ENCODE measurements around the gene VCAN.
A peak's percentile ranks its signal among the peaks of the same experiment; 100 is the strongest.

The VCAN gene

DNA sequence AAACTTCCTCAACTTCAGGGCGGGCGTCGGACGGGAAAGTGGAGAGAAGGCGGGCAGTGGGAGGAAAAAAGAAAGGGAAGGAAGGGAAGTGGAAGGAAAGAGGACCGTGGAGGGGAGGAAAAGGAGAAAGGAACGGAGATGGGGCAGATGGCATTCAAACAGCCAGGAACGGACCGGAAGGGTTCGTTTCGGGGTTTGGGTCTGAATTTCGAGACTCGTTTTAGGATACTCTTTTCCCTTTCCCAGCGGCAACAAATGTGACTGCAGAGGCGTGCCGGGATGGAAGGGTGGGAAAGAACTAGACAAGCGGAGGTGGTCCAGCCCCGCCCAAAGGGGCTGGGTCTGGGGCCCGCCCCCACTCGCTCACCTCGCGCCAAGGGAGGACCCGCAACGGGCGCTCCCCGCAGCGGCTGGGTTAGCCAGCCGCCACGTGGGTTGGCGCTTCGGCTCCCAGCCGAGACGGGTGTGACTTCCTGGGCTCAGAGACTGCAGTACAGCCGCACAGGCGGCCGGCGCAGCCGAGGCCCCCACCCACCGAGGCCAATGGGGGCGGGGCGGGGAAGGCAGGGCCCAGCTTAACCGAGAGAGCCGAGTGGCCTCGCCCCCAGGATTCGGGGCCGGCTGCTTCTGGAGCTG lies 2.7 kb downstream of the VCAN start (continued):
- TF ChIP-seq ZNF335 (tag by site-specific recombination; conservative IDR thresholded peaks at IDR 0.05) = peak; percentile 91
- TF ChIP-seq KLF16 (tag by site-specific recombination; IDR thresholded peaks at IDR 0.05) = peak; percentile 91
- TF ChIP-seq BCL11B (tag by site-specific recombination; IDR thresholded peaks at IDR 0.05; ENCODE audit: low read depth) = no peak
- peak; percentile 95 for TF ChIP-seq ZNF600 (tag by site-specific recombination; IDR thresholded peaks at IDR 0.05)
- TF ChIP-seq, protein P1, sequence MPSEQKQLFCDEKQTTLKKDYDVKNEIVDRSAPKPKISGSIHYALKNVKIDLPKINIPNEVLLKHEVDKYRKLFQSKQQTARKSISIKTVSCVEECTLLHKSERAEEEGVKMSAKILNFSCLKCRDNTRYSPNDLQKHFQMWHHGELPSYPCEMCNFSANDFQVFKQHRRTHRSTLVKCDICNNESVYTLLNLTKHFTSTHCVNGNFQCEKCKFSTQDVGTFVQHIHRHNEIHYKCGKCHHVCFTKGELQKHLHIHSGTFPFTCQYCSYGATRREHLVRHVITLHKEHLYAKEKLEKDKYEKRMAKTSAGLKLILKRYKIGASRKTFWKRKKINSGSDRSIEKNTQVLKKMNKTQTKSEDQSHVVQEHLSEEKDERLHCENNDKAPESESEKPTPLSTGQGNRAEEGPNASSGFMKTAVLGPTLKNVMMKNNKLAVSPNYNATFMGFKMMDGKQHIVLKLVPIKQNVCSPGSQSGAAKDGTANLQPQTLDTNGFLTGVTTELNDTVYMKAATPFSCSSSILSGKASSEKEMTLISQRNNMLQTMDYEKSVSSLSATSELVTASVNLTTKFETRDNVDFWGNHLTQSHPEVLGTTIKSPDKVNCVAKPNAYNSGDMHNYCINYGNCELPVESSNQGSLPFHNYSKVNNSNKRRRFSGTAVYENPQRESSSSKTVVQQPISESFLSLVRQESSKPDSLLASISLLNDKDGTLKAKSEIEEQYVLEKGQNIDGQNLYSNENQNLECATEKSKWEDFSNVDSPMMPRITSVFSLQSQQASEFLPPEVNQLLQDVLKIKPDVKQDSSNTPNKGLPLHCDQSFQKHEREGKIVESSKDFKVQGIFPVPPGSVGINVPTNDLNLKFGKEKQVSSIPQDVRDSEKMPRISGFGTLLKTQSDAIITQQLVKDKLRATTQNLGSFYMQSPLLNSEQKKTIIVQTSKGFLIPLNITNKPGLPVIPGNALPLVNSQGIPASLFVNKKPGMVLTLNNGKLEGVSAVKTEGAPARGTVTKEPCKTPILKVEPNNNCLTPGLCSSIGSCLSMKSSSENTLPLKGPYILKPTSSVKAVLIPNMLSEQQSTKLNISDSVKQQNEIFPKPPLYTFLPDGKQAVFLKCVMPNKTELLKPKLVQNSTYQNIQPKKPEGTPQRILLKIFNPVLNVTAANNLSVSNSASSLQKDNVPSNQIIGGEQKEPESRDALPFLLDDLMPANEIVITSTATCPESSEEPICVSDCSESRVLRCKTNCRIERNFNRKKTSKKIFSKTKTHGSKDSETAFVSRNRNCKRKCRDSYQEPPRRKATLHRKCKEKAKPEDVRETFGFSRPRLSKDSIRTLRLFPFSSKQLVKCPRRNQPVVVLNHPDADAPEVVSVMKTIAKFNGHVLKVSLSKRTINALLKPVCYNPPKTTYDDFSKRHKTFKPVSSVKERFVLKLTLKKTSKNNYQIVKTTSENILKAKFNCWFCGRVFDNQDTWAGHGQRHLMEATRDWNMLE (tag by site-specific recombination; conservative IDR thresholded peaks at IDR 0.05; ENCODE audit: low read depth) = 0 out of 2 replicates have a peak, but pooled peaks have one; percentile 16
- TF ChIP-seq KLF1 (tag by site-specific recombination; IDR thresholded peaks at IDR 0.05) = peak; percentile 90
- TF ChIP-seq ZNF324 (tag by site-specific recombination; IDR thresholded peaks at IDR 0.05) = no peak; the same call in 1 of the 2 replicates
- no peak for TF ChIP-seq ZNF529 (tag by site-specific recombination; IDR thresholded peaks at IDR 0.05; ENCODE audit: insufficient replicate concordance)
- TF ChIP-seq, protein P2, sequence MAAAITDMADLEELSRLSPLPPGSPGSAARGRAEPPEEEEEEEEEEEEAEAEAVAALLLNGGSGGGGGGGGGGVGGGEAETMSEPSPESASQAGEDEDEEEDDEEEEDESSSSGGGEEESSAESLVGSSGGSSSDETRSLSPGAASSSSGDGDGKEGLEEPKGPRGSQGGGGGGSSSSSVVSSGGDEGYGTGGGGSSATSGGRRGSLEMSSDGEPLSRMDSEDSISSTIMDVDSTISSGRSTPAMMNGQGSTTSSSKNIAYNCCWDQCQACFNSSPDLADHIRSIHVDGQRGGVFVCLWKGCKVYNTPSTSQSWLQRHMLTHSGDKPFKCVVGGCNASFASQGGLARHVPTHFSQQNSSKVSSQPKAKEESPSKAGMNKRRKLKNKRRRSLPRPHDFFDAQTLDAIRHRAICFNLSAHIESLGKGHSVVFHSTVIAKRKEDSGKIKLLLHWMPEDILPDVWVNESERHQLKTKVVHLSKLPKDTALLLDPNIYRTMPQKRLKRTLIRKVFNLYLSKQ (tag by site-specific recombination; IDR thresholded peaks at IDR 0.05; ENCODE audit: borderline replicate concordance) = no peak
- TF ChIP-seq YY1 (tag by site-specific recombination; IDR thresholded peaks at IDR 0.05) = no peak
- TF ChIP-seq ZNF777 (tag by site-specific recombination; IDR thresholded peaks at IDR 0.05; ENCODE audit: borderline replicate concordance) = peak; percentile 69
- TF ChIP-seq, protein P3, sequence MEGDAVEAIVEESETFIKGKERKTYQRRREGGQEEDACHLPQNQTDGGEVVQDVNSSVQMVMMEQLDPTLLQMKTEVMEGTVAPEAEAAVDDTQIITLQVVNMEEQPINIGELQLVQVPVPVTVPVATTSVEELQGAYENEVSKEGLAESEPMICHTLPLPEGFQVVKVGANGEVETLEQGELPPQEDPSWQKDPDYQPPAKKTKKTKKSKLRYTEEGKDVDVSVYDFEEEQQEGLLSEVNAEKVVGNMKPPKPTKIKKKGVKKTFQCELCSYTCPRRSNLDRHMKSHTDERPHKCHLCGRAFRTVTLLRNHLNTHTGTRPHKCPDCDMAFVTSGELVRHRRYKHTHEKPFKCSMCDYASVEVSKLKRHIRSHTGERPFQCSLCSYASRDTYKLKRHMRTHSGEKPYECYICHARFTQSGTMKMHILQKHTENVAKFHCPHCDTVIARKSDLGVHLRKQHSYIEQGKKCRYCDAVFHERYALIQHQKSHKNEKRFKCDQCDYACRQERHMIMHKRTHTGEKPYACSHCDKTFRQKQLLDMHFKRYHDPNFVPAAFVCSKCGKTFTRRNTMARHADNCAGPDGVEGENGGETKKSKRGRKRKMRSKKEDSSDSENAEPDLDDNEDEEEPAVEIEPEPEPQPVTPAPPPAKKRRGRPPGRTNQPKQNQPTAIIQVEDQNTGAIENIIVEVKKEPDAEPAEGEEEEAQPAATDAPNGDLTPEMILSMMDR (tag by site-specific recombination; IDR thresholded peaks at IDR 0.05) = peak; percentile 14; the same call in 1 of the 2 replicates
- TF ChIP-seq OVOL3 (tag by site-specific recombination; IDR thresholded peaks at IDR 0.05) = 0 out of 2 replicates have a peak, but pooled peaks have one; percentile 37
- TF ChIP-seq SP3 (tag by site-specific recombination; IDR thresholded peaks at IDR 0.05) = peak; percentile 94
- peak; percentile 91 for TF ChIP-seq ZIC2 (tag by site-specific recombination; IDR thresholded peaks at IDR 0.05)
- TF ChIP-seq, protein P4, sequence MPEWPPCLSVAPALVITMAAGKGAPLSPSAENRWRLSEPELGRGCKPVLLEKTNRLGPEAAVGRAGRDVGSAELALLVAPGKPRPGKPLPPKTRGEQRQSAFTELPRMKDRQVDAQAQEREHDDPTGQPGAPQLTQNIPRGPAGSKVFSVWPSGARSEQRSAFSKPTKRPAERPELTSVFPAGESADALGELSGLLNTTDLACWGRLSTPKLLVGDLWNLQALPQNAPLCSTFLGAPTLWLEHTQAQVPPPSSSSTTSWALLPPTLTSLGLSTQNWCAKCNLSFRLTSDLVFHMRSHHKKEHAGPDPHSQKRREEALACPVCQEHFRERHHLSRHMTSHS (tag by site-specific recombination; IDR thresholded peaks at IDR 0.05) = no peak
- TF ChIP-seq, protein P5, sequence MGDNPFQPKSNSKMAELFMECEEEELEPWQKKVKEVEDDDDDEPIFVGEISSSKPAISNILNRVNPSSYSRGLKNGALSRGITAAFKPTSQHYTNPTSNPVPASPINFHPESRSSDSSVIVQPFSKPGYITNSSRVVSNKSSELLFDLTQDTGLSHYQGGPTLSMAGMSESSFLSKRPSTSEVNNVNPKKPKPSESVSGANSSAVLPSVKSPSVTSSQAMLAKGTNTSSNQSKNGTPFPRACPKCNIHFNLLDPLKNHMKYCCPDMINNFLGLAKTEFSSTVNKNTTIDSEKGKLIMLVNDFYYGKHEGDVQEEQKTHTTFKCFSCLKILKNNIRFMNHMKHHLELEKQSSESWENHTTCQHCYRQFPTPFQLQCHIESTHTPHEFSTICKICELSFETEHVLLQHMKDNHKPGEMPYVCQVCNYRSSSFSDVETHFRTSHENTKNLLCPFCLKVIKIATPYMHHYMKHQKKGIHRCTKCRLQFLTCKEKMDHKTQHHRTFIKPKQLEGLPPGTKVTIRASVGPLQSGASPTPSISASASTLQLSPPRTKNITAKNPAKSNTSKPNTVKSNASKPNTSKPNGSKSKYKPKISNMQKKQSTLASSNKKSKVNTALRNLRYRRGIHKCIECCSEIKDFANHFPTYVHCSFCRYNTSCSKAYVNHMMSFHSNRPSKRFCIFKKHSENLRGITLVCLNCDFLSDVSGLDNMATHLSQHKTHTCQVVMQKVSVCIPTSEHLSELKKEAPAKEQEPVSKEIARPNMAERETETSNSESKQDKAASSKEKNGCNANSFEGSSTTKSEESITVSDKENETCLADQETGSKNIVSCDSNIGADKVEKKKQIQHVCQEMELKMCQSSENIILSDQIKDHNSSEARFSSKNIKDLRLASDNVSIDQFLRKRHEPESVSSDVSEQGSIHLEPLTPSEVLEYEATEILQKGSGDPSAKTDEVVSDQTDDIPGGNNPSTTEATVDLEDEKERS (tag by site-specific recombination; IDR thresholded peaks at IDR 0.05) = peak; percentile 68; the same call in 1 of the 2 replicates
- TF ChIP-seq ZBTB7A (tag by site-specific recombination; IDR thresholded peaks at IDR 0.05; ENCODE audit: low read depth) = peak; percentile 43; the same call in 1 of the 2 replicates
- no peak for TF ChIP-seq ZNF514 (tag by site-specific recombination; IDR thresholded peaks at IDR 0.05)
- peak; percentile 61 for TF ChIP-seq ZBTB48 (tag by site-specific recombination; IDR thresholded peaks at IDR 0.05)
- peak; percentile 40; the same call in 1 of the 2 replicates for TF ChIP-seq ZXDB (tag by site-specific recombination; IDR thresholded peaks at IDR 0.05)
- TF ChIP-seq, protein P6, sequence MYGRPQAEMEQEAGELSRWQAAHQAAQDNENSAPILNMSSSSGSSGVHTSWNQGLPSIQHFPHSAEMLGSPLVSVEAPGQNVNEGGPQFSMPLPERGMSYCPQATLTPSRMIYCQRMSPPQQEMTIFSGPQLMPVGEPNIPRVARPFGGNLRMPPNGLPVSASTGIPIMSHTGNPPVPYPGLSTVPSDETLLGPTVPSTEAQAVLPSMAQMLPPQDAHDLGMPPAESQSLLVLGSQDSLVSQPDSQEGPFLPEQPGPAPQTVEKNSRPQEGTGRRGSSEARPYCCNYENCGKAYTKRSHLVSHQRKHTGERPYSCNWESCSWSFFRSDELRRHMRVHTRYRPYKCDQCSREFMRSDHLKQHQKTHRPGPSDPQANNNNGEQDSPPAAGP (tag by site-specific recombination; IDR thresholded peaks at IDR 0.05) = 0 out of 2 replicates have a peak, but pooled peaks have one; percentile 21
- no peak for TF ChIP-seq HOXA7 (CRISPR knock-in tag; IDR thresholded peaks at IDR 0.05; ENCODE audit: borderline replicate concordance)
- peak; percentile 71 for TF ChIP-seq ZNF596 (tag by site-specific recombination; IDR thresholded peaks at IDR 0.05)
- 0 out of 2 replicates have a peak, but pooled peaks have one; percentile 18 for TF ChIP-seq GLI4 (tag by site-specific recombination; IDR thresholded peaks at IDR 0.05)
- peak; percentile 89 for TF ChIP-seq ZNF423 (tag by site-specific recombination; IDR thresholded peaks at IDR 0.05)
- peak; percentile 44; the same call in 1 of the 2 replicates for TF ChIP-seq ZNF121 (tag by site-specific recombination; IDR thresholded peaks at IDR 0.05)

All from HEK293 (cell line).